Inflammatory macrophage treated with lipopolysaccharide for 4 hours (primary cell): ENCODE results near the gene RASAL2.
"Not testable (repeated sequence)": the region's sequence is repeated elsewhere in the genome, so short reads cannot be mapped to it uniquely, and the experiment has no call there.

ENCODE experiments used
- DNase-seq: peaks from one replicate; pipeline ENCODE4 v3.0.0-alpha.2; 2020

RASAL2 gene

DNA sequence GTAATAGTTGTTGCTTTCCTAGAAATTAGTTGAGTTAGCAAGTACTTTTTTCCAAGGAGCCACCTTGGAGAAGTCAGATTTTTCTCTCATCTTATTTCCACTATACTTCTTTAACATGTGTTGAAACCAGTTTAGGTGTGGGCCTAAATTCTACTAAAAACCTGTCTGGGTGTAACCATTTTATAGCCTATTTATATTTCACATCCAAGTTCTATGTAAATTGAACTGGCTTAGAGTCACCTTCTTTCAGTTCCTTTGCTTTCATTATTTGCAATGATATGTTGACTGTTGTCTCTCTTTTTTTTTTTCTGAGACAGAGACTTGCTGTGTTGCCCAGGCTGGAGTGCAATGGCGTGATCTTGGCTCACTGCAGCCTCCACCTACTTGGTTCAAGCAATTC is 207.2 kb downstream of the RASAL2 start:
- no peak for DNase-seq

DNA sequence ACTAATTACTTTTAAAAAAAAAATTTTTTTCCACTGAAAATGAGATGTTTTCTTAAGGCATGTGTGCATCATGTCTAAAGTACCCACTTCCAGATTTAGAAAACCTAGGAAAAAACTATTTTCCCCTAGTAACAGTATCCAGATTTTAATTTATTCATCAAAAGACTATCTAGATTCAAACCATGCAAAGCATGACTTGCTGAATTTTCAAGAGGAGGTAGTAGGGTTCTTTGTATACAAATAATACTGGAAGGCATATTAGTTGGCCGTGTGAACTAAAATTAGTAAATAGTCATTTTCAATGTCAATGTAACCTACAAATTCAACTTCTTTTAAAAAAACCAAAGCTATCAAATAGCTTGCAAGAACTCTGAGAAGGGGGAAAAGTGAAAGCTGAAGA is 213.4 kb downstream of the RASAL2 start:
- DNase-seq = no peak

DNA sequence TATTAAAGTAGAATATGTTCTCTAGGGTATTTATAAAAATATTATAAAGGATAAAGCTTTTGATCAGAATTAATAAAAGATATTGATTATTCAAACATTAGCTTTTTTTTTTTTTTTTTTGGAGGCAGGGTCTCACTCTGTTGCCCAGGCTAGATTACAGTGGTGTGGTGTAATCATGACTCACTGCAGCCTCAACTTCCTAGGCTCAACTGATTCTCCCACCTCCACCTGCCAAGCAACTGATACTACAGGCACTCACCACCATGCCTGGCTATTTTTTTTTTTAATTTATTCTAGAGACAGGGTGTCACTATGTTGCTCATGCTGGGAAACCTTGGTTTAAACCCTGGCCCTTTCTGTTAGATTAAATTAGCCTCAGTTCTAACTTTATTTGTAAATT is 214.5 kb downstream of the RASAL2 start:
- no peak for DNase-seq

DNA sequence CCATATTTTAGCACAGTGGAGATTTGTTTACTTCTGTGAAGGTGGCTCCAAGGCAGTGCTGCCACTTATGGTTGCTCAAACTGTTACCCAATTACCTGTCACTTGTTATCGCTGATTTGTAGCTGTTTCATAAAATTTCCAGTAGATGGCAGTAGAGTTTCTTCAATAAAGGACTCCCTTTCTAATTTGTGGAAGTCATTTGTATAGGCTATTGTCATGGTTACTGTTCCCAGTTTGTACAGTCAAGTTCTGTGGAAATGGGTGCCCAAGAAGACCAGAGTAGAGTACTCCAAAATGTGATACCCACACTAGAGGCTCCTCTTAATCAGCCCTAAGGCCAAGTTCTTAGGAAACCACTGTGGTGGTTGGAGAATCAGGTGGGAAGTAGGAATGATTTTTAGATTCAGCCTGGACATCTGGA is 216.8 kb downstream of the RASAL2 start:
- DNase-seq = peak; percentile 83

DNA sequence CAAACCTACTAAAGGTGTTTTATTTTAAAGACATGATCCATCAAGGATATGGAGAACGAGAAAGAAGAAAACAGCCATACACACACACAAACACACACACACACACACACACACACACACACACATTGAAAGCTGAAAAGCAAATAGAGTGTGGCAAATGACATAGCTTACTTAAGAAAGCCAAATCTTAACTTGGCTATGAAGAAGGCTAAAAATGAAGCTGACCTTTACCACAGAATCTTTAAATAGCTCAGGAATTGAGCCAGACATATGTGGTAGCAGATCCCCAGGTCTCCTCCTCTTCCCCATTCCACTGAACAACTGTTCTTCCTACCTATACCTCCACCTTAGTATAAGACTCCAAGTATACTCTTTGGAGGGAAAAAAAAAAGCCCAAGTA is 217.3 kb downstream of the RASAL2 start:
- no peak for DNase-seq

DNA sequence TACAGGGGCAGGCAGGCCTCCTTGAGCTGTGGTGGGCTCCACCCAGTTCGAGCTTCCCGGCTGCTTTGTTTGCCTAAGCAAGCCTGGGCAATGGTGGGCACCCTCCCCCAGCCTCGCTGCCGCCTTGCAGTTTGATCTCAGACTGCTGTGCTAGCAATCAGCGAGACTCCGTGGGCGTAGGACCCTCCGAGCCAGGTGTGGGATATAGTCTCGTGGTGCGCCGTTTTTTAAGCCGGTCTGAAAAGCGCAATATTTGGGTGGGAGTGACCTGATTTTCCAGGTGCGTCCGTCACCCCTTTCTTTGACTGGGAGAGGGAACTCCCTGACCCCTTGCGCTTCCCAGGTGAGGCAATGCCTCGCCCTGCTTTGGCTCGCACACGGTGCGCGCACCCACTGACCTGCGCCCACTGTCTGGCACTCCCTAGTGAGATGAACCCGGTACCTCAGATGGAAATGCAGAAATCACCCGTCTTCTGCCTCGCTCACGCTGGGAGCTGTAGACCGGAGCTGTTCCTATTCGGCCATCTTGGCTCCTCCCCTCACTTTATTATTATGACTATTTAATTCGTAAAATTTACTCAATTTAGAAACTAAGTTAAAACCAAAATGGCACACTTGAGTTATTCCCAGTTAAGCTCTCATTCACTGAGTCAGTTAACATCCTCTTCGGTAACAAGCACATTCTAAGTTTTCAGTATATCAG is 226.5 kb downstream of the RASAL2 start:
- DNase-seq = not testable (repeated sequence)

DNA sequence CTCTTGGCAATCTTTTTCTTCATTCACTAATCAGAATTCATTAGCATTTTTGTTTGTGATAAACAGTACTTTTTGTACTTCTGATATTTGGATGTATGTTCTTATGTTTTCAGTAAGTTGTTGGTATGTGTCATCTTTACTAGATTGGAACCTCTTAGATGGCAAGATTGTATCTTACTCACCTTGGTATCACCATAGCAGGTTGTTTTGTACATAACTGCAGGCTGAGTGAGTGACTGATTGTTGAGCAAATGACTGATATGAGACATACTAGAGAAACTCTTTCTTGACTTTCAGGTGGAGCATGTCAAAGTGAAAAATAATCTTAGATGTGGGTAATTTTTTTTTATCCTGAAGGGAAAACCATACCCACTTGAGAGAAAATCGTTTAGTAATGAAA is 229.2 kb downstream of the RASAL2 start:
- no peak for DNase-seq

DNA sequence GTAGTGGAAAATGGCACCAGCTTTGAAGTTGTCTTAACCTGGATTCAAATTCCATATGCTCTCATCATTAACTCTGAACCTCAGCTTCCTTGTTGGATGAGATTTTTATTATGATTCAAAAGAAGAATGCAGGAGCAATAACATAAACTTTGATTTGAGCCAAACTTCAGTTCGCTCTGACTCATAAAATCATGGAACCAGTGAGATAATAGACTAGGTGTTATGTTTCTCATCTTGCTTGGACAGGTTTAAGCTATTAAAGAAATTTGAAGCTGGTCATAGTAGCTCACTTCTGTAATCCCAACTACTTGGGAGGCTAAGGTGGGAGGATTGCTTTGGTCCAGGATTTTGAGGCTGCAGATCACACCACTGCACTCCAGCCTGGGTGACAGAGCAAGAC is 230.1 kb downstream of the RASAL2 start:
- DNase-seq = no peak

DNA sequence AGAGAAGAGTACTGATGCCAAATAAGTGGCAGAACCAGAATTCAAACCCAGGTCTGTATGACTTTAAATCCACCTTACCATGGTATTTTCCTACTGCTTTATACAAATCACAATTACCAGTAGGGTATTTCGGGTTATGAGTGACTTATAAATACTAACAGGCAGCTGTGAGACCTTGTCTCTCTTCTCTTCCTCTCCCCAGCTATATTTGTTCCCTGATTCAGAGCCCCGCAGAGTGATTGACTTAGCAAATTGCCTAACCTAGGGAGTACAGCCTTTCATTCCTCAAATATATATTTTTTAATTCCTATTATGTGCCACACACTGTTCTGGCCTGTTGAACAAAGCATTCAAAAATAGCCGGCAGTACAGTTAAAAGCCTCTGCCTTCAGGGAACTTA is 234.8 kb downstream of the RASAL2 start:
- no peak for DNase-seq

DNA sequence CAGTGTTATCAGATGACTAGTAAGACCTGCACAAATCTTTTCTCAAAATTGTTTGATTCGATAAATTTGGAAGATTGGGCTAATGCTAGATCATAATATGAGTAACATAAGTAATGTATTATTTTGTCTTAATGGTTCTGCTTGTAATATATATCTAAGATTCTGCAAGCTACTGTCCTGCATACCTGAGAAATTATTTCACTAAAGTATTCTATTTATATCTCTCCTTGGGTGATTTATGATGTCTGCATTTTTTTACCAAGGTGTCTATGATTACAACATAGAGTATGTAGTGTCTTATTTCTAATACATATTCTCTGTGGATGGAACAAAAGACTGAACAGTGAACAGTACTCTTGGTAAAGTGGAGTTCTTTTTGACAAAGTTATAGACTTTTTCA is 236.2 kb downstream of the RASAL2 start:
- DNase-seq = no peak

DNA sequence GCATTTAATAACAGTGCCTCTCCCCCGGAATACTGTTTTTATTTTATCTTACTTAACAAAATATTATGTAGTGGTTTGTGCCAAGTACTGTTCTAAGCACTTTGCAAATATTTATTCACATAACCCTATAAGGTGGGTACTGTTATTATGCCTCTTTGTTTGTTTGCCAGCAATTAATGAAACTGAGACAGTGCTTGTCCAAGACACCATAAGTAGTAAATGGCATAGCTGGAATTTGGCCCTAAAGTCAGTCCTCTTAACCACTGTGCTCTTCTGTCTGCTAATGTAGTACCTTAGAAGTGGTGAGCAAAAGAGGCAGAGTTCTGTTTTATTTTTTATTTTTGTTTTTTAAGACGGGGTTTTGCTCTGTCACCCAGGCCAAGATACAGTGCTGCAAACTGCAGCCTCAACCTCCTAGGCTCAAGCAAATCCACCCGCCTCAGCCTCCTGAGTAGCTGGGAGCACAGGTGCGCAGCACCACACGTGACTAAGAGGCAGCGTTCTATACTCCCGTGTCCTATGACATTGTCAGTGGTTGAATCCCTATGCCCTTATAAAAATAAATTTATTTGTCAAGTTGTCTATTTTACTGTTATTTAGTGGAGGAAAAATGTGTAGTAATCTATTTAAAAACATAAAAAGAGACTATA is 237.1 kb downstream of the RASAL2 start:
- no peak for DNase-seq

DNA sequence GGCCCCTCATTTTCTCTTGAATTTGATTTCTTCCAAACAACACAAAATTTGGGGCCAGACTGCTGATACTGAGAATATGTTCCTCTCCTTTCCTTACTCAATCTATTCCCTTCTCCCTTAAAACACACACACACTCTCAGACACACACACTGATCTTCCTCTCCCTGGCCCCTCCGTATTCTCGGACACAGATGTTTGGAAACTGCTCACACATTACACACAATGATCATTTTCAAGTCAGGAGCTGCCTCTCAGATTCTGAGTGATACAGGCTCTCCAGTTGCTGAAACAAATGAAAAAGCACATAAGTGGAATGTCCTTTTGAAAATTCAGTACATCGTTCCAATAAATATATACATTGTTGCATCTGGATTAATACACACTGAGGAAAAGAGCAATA is 241.5 kb downstream of the RASAL2 start:
- DNase-seq = no peak

DNA sequence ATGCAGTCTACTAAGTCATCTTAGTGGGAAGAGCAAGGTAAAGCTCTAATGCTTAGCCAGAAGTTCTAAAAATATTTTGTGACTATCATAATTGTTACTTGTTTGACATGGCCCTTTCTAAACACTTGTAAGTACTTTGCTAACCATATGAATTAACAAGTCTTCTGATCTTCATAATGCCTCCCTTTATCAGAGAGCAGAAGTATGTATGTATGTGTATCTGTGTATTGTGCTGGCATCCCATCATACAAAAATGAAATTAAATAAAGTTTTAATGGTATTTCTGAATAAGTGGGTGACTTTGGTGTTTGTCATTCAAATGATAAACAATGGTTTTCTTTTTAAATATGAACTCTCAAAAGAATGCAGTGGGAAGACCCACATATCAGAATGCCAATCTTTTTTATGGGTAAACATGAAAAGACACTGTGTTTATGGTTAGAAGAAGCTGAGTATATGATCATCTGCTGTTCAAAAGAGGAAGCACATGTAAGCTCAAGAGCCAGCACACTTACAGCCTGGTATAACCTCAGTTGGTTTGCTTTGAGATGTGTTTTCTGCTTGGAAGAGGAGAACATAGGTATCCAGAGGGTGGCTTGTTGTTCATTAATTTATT is 243.3 kb downstream of the RASAL2 start:
- peak; percentile 31 for DNase-seq

DNA sequence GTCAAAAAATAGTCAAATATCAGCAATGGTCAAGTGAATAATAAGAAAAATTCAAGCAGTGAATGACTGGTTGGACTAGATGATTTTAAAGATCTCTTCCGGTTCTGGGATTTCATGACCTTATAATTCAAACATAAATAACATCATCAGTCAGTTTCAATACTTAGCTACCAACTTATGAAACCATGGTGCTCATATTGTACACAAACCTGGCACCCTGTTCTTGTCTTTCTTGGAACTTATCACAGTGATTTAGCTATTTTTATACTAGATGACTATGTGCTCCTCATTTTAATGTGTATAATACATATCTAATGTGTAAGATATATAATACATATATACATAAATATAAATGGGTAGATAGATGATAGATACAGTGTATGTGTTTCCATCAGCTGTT is 245.9 kb downstream of the RASAL2 start:
- no peak for DNase-seq

DNA sequence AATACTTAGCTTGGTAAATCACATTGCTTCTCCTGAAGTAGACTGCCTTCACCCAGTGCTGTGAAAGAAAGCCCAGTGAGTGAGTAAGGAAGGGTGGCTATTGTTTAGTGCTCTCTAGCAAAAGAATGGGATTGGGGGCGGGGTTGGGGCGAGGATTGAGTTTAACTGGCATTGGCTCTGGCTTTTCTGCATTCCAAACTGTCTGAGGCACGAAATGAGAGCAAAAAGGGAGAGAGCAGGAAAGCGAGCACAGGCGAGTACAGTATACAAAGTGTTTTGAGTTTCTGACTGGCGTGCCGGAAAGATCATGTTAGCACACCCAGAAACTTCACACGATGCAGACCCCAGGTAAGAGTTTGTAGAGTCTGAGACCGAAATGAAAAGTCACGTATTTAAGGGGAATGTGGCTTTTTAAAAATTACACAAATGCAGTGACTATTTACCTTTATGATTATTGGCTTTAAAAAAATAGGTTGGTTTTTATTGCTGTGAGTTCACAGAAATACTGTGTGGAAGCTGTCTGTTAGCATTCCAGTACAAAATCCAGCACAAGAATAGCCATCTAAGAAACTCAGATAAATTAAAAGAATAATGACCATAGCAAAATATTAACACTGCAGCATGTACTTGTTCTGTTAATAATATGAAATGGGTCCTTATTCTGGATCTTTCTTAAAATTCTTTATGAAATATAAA is 247.5 kb downstream of the RASAL2 start:
- DNase-seq = no peak

DNA sequence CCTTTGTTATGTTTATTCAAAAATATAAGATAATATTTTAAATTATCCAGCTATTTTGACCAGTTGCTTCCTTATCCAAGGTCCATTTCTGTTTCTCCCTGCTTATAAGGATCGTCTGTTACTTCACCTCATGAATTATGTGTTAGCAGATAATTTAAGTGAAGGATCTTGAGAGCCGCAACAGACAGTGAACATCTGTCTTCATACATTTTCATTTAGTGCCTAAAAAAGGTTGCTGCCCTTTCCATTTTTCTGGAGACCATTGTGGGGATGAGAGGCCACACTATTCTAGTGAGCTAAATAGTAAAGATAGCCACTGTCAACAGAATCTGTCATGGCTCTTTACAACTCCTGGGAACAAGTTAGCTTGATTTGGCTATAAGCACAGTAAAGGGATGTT is 248.8 kb downstream of the RASAL2 start:
- DNase-seq = no peak

DNA sequence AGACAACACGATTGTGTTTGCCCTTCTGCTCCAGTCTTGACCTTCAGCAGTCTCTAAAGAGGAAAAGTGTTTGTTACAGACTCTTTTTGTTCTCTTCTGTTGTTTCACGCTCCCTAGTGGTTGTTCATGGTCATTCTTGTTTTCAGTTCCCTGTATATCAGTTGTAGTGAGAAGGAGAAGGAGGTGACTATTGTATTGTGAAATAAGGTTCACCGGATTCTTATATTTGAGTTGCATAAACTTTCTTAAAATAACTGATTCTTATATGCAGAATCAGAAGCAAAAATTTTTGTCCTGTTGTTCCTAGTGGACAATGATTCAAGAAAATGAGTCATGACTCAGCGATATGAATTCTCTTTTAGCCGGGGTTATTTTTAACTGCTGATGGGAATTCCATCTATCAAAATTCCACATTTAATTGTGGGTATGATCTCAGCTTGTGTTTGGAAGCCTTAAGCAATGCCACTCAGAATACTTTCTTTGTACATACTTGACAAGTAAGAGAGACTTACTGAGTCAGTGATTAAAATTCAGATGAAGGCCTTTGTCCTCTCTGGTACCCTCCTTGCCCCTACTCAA is 250.7 kb downstream of the RASAL2 start:
- DNase-seq = peak; percentile 85

DNA sequence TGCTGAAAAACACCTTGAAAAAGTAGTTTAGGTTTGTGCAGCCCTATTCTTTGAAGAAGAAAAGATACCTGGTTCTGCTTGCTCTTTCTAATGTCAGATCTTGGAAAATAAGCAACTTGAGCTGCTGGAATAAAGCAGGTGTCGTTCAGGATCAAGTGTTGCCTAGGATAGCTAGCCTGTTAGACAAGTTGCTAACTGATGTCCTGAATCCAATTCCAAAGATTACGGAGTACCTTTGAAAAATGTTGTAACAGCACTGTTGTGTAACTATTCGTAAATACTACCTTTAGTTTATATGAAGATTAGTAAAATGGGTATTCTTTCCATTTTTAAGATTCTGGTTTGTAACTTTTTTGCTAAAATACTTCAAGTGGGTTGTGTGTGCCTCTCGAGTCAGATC is 251.3 kb downstream of the RASAL2 start:
- DNase-seq = no peak

DNA sequence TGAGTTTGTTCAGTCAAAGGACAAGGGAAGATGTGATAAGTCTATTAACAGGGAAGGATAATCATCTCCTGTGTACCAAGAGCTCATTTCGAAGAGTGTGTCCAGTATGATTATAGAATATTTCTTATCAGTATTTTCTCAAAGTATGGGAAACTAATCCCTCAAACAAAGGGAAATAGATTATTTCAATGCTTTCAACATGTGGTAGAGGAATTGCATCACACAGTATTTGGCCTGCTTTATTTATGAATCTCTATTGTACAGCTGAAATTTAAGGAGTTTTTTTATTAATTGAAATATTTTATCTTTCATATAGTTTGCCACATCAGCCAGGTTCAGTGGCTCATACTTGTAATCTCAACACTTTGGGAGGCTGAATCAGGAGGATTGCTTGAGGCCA is 251.9 kb downstream of the RASAL2 start:
- DNase-seq = peak; percentile 28

DNA sequence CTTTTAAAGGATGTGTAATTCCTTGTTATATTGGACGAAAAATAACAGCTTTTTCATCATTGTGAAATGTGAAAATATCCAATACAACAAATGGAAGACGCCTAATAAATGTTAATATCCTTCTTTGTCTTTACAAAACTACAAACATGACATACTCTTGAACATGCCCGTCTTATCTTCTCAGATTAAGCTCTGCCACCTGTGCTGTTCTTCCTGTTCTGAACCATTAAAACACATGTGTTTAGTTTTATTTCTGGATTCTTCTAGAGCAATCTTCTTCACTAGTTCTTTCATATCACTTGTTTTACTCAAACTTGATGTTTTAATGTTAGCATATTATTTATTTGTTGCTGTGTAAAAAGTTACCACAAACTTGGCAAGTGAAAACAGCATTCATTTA is 255.9 kb downstream of the RASAL2 start:
- DNase-seq = no peak

DNA sequence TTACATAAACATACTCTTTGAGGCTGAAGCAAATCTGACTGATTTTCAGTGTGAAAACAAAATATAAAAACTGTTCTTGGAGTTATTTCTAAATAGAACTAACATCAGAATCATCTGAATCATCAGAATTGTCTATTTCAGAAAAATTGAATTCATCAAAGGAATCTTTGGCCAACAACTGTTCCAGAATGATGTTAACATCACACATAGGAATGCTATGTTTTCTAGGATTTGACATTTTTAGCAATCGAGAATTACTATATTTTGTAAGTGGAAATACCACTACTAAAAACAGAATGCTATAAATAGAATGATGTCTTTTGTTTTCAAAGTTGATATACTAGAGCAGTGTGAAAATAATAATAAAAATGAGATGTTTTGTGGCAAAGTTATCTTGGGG is 258.0 kb downstream of the RASAL2 start:
- DNase-seq = not testable (repeated sequence)

DNA sequence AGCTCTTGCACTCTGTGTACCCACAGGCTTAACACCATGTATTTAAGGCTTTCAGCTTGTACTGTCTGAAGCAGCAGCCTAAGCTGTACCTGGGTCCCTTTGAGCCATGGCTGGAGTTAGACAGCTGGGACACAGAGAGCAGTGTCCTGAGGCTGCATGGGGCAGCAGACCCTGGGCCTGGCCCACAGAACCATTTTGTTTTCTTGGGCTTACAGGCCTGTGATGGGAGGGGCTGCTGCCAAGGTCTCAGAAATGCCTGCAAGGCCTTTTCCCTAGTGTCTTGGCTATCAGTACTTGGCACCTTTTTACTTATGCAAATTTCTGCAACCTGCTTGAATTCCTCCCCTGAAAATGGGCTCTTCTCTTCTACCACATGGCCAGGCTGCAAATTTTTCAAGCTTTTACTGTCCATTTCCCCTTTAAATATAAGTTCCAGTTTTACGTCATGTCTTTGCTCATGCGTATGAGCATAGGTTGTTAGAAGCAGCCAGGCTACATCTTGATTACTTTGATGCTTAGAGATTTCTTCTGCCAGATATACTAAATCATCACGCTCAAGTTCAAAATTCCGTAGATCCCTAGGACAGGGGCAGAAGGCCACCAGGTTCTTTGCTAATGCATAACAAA is 259.0 kb downstream of the RASAL2 start:
- no peak for DNase-seq

DNA sequence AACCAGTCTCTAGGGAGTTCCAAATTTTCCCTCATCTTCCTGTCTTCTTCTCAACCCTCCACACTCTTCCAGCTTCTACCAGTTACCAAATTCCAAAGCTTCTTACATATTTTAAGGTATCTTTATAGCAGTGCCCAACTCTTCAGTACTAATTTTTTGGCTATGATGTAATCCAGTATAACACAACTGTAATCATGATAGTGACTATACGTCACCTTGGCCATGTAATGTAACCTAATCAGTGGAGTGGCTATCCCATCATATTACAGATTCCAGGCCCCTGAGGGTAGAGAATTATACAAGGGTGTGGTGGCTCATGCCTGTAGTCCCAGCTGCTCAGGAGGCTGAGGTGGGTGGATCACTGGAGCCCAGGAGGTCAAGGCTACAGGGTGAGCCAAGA is 259.6 kb downstream of the RASAL2 start:
- no peak for DNase-seq
